Motor neuron (in vitro differentiated cells): ENCODE measurements around the gene RASSF9. TPM values are rescaled to one million over a fixed set of nuclear protein-coding genes. Genes with fewer than 3 reads are reported as not detected.

Experiments used
- ATAC-seq, 8 experiments: fragments of 200-7000 bp; cut with Tn5 transposase; replicated peaks in 6 of 8; 2 replicates each; pipeline ENCODE4 v1.8.0; 2021; ENCODE audit warnings: mild to moderate bottlenecking in 8 of 8, moderate library complexity in 8 of 8
- H3K27ac ChIP-seq, 2 donors: fragments of 250-450 bp; sonication (Bioruptor Pico); 2 replicates each; pipeline ENCODE4 v1.9.0; 2021; ENCODE audit warnings: antibody characterized with exemption in 2 of 2, mild to moderate bottlenecking in 2 of 2, moderate library complexity in 1 of 2
- H3K4me1 ChIP-seq, 2 donors: fragments of 250-450 bp; sonication (Bioruptor Pico); replicated peaks in 1 of 2; 2 replicates each; pipeline ENCODE4 v1.6.1; 2021; ENCODE audit warnings: antibody characterized with exemption in 2 of 2, mild to moderate bottlenecking in 2 of 2, moderate library complexity in 1 of 2
- H3K4me3 ChIP-seq, 5 donors: fragments of 250-450 bp; sonication (Bioruptor Pico); 2 replicates each; pipeline ENCODE4 v1.9.0; 2021; ENCODE audit warnings: antibody characterized with exemption in 5 of 5, mild to moderate bottlenecking in 5 of 5, moderate library complexity in 4 of 5
- WGBS, 10 experiments: fragments of 450-650 bp; shearing (Covaris generic); methylation state at CpG; one replicate each; pipeline ENCODE4 v1.0.0; 2022; 5-methylcytosine and 5-hydroxymethylcytosine counted together
- in situ Hi-C, 9 experiments: fragments of 400-800 bp; cut with MboI; loops; one replicate each; pipeline ENCODE4 v1.15.0; 2021; ENCODE audit warnings: low sequenced_read_pairs in 9 of 9, low pct_unique_long_range_greater_than_20kb in 2 of 9; ENCODE audit not compliant: unreplicated experiment in 9 of 9
- total RNA-seq, 8 experiments: library from RNA; unstranded; fragments of 300-600 nt; gene quantifications; 2 replicates each; pipeline versions ENCODE4 v1.2.3 to v1.2.4, GENCODE V29; 2022

Gene RASSF9
- total RNA-seq, 8 experiments from 2014 or later: 0.04 to 6.0 (median 0.20) TPM

- H3K27ac ChIP-seq: no peak overlapping the region
- H3K4me1 ChIP-seq: no peaks in the 10 kb centered on the region
- no peak overlapping the region for H3K4me3 ChIP-seq
- ATAC-seq: no peak
- in situ Hi-C loops: no loop called here
Observed at GRCh38 chr12:85807730-85808129, 28.5 kb downstream of the RASSF9 start.

- no peak overlapping the region for H3K27ac ChIP-seq
- in situ Hi-C loops: no loop called here
- no peaks in the 10 kb centered on the region for H3K4me1 ChIP-seq
- ATAC-seq: no peak
- H3K4me3 ChIP-seq: no peak overlapping the region
- 3 to 100% (median 87%) methylated on average over 1 to 5 of the region's 5 CpGs for WGBS, 10 experiments
Observed at GRCh38 chr12:85805654-85806053, 30.6 kb downstream of the RASSF9 start.

- ATAC-seq: peak in 2 of 8 experiments; percentile 43 to 73
- H3K4me3 ChIP-seq: no peak overlapping the region
- H3K27ac ChIP-seq: no peak overlapping the region
- in situ Hi-C loops: no loop called here
- 10 to 100% (median 73%) methylated on average over 3 of the region's 3 CpGs; no CpG with 5 or more reads in 3 of the 10 experiments for WGBS, 10 experiments
- no peaks in the 10 kb centered on the region for H3K4me1 ChIP-seq
Observed at GRCh38 chr12:85804663-85805062, 31.5 kb downstream of the RASSF9 start.

- Histone ChIP-seq H3K4me1 (no peaks in the 10 kb centered on the region), H3K27ac (no peak overlapping the region), H3K4me3 (no peak overlapping the region)
- no peak for ATAC-seq
- WGBS, 10 experiments: 43 to 100% (median 76%) methylated on average over 1 to 2 of the region's 2 CpGs; no CpG with 5 or more reads in 1 of the 10 experiments
- in situ Hi-C loops: no loop called here
Observed at GRCh38 chr12:85803923-85804322, 32.3 kb downstream of the RASSF9 start.

GRCh38 chr12:85803231-85803630 lies 33.0 kb downstream of the RASSF9 start:
- Histone ChIP-seq H3K27ac (no peak overlapping the region), H3K4me1 (no peaks in the 10 kb centered on the region), H3K4me3 (no peak overlapping the region)
- in situ Hi-C loops: no loop called here
- WGBS, 10 experiments: 6 to 100% (median 82%) methylated on average over 1 of the region's 1 CpG; no CpG with 5 or more reads in 5 of the 10 experiments
- ATAC-seq: no peak

- ATAC-seq: no peak
- 46 to 96% (median 85%) methylated on average over 1 to 2 of the region's 2 CpGs; no CpG with 5 or more reads in 2 of the 10 experiments for WGBS, 10 experiments
- Histone ChIP-seq H3K4me1 (no peaks in the 10 kb centered on the region), H3K4me3 (no peak overlapping the region), H3K27ac (no peak overlapping the region)
- in situ Hi-C loops: no loop called here
Observed at GRCh38 chr12:85798122-85798521, 38.1 kb downstream of the RASSF9 start.

- Histone ChIP-seq H3K4me1 (no peaks in the 10 kb centered on the region), H3K4me3 (no peak overlapping the region), H3K27ac (no peak overlapping the region)
- no peak for ATAC-seq
- in situ Hi-C loops: no loop called here
Observed at GRCh38 chr12:85796001-85796400, 40.2 kb downstream of the RASSF9 start.

- no peak for ATAC-seq
- Histone ChIP-seq H3K4me1 (no peaks in the 10 kb centered on the region), H3K27ac (no peak overlapping the region), H3K4me3 (no peak overlapping the region)
- in situ Hi-C loops: no loop called here
- 13 to 100% (median 17%) methylated on average over 1 of the region's 1 CpG; no CpG with 5 or more reads in 3 of the 10 experiments for WGBS, 10 experiments
Observed at GRCh38 chr12:85794531-85794930, 41.7 kb downstream of the RASSF9 start.

GRCh38 chr12:85784096-85784720 lies 52.0 kb downstream of the RASSF9 start:
- Histone ChIP-seq H3K4me1 (peaks cover 9 to 14% of the 10 kb centered on the region in 2 donors), H3K27ac (no peak overlapping the region), H3K4me3 (no peak overlapping the region)
- WGBS, 10 experiments: 4 to 88% (median 63%) methylated on average over 1 to 2 of the region's 2 CpGs; no CpG with 5 or more reads in 2 of the 10 experiments
- ATAC-seq: peak in 2 of 8 experiments; percentile 31 to 36
- in situ Hi-C loops: no loop called here

GRCh38 chr12:85782711-85783110 lies 53.5 kb downstream of the RASSF9 start:
- Histone ChIP-seq H3K27ac (no peak overlapping the region), H3K4me3 (no peak overlapping the region), H3K4me1 (peaks cover 9 to 14% of the 10 kb centered on the region in 2 donors)
- WGBS, 10 experiments: 33 to 100% (median 82%) methylated on average over 1 of the region's 1 CpG; no CpG with 5 or more reads in 6 of the 10 experiments
- in situ Hi-C loops: no loop called here
- peak in 2 of 8 experiments; percentile 67 to 68 for ATAC-seq

- in situ Hi-C loops: no loop called here
- H3K4me1 ChIP-seq: peaks cover 9 to 14% of the 10 kb centered on the region in 2 donors
- ATAC-seq: no peak
Observed at GRCh38 chr12:85781766-85782165, 54.4 kb downstream of the RASSF9 start.

GRCh38 chr12:85779768-85780167 lies 56.4 kb downstream of the RASSF9 start:
- H3K4me3 ChIP-seq: no peak overlapping the region
- H3K4me1 ChIP-seq: peaks cover 9 to 14% of the 10 kb centered on the region in 2 donors
- no peak overlapping the region for H3K27ac ChIP-seq
- 8 to 93% (median 54%) methylated on average over 1 to 2 of the region's 2 CpGs; no CpG with 5 or more reads in 2 of the 10 experiments for WGBS, 10 experiments
- ATAC-seq: no peak
- in situ Hi-C loops: no loop called here

More at GRCh38 chr12:85781766-85782165, 54.4 kb downstream of the RASSF9 start:
- Histone ChIP-seq H3K27ac (no peak overlapping the region), H3K4me3 (no peak overlapping the region)

- ATAC-seq: no peak
- Histone ChIP-seq H3K4me3 (no peak overlapping the region), H3K4me1 (no peaks in the 10 kb centered on the region), H3K27ac (no peak overlapping the region)
- in situ Hi-C loops: no loop called here
Observed at GRCh38 chr12:85775091-85775490, 61.1 kb downstream of the RASSF9 start.

- Histone ChIP-seq H3K4me1 (peaks cover 5 to 7% of the 10 kb centered on the region in 2 donors), H3K27ac (no peak overlapping the region), H3K4me3 (no peak overlapping the region)
- in situ Hi-C loops: no loop called here
- WGBS, 10 experiments: 36 to 100% (median 56%) methylated on average over 2 of the region's 2 CpGs; no CpG with 5 or more reads in 3 of the 10 experiments
- ATAC-seq: peak in 6 of 8 experiments; percentile 43 to 82 (median 63)
Observed at GRCh38 chr12:85765453-85765869, 70.7 kb downstream of the RASSF9 start.
